A549 (cell line): ENCODE measurements around the gene DNAH1.

Experiments used
- CTCF ChIP-seq: fragments of >200 bp; sonication (Bioruptor Twin); formaldehyde crosslinking; IDR thresholded peaks from 3 replicates; pipeline ENCODE4 v1.5.1; 2016
- EHMT2 ChIP-seq: fragments of 200-600 bp; sonication (generic); IDR thresholded peaks from 2 replicates; pipeline ENCODE4 v1.6.1; 2016; ENCODE audit warnings: antibody characterized with exemption, low read depth, mild to moderate bottlenecking, moderate library complexity
- ELK1 ChIP-seq: fragments of 150-350 bp; IDR thresholded peaks from 2 replicates; pipeline ENCODE4 v1.6.1; 2014; ENCODE audit warnings: low read depth, mild to moderate bottlenecking, low read length
- EP300 ChIP-seq, 2 experiments: fragments of >200 bp; sonication (Bioruptor Twin); formaldehyde crosslinking; IDR thresholded peaks; 2 replicates in 1 of 2; 3 replicates in 1 of 2; pipeline ENCODE4 v1.6.1; 2016 to 2017
- FOSL2 ChIP-seq, 2 experiments: fragments of 450-650 bp in 1 of 2; fragments of >200 bp in 1 of 2; sonication (Bioruptor Twin) in 1 of 2; formaldehyde crosslinking; IDR thresholded peaks; 2 replicates each; pipeline versions ENCODE4 v1.5.0 to v1.6.1; 2016 to 2020; ENCODE audit warnings: mild to moderate bottlenecking in 1 of 2, moderate library complexity in 1 of 2
- HMGXB4 ChIP-seq: fragments of 250-450 bp; sonication (Bioruptor Pico); IDR thresholded peaks from 2 replicates; pipeline ENCODE4 v1.5.0; 2021; ENCODE audit warnings: mild to moderate bottlenecking, moderate library complexity, borderline replicate concordance
- MAX ChIP-seq: IDR thresholded peaks from 2 replicates; pipeline ENCODE4 v1.6.1; 2012
- POLR2A ChIP-seq: IDR thresholded peaks from 2 replicates; pipeline ENCODE4 v1.6.1; 2012; ENCODE audit warnings: mild to moderate bottlenecking, low read length
- USF2 ChIP-seq: fragments of 450-650 bp; IDR thresholded peaks from 2 replicates; pipeline ENCODE4 v1.6.1; 2014; ENCODE audit warnings: antibody characterized with exemption
- ZC3H11A ChIP-seq: fragments of 450-650 bp; IDR thresholded peaks from 2 replicates; pipeline ENCODE4 v1.6.1; 2014; ENCODE audit warnings: antibody characterized with exemption, mild to moderate bottlenecking
- ZSCAN20 ChIP-seq: fragments of 250-450 bp; sonication (Bioruptor Pico); IDR thresholded peaks from 2 replicates; pipeline ENCODE4 v1.8.0; 2022; ENCODE audit warnings: mild to moderate bottlenecking, moderate library complexity

GRCh38 chr3:52326976-52327375 lies 10.9 kb downstream of the DNAH1 start:
- TF ChIP-seq EP300 (IDR thresholded peaks at IDR 0.05), result no peak
- no peak for TF ChIP-seq CTCF
- TF ChIP-seq EHMT2, result no peak
- no peak for TF ChIP-seq ZC3H11A
- TF ChIP-seq ELK1, result no peak
- no peak for TF ChIP-seq MAX
- TF ChIP-seq POLR2A, result no peak
- no peak for TF ChIP-seq ZSCAN20 (CRISPR knock-in tag)
- no peak for TF ChIP-seq HMGXB4
- no peak for TF ChIP-seq FOSL2 (IDR thresholded peaks at IDR 0.05)
- no peak for TF ChIP-seq FOSL2 (CRISPR knock-in tag; IDR thresholded peaks at IDR 0.05)
- TF ChIP-seq USF2, result no peak
